NB4 (cell line): ENCODE measurements around the gene YPEL2.

Experiments
- MAX ChIP-seq: IDR thresholded peaks from 2 replicates; pipeline ENCODE4 v1.6.1; 2011; ENCODE audit warnings: low read depth, low read length
- MYC ChIP-seq: IDR thresholded peaks from 2 replicates; pipeline ENCODE4 v1.6.1; 2011; ENCODE audit warnings: low read depth, low read length
- TF ChIP-seq, protein P1 (sequence below): IDR thresholded peaks from one replicate; pipeline ENCODE4 v1.5.1; 2012; ENCODE audit warnings: low read depth, low read length

DNA sequence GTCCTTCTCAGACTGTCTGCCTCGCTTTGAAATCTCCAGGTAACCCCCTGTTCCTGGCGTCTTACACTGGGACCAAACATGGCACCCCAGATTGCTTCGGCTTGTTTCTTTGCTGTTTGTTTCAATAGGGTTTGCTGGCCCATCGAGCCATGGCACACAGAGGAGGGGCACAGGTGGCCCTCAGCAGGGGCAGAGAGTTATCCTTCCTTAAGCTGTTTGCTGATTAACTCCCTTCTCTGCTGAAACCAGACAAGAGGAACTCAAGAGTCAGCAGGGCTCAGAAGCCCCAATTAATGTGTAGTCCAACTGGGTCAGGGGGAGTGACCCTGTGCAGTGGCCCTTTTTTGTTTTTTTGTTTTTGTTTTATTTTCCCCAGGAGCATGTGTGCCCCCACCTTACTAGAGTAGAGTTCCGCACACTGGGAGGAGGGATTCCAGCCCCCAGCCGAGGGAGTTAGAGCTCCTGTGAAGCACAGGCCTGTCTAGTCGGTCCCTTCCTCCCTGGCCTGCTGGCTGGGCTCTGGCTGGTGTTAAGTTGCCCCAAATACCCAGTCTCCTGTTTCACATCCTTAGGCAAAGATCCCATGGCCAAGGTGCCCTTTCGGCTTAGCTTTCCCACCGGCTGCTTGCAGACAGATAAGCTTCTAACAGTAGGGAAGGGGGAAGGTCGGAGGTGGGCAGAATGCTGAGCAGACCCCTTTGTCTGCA lies 39.3 kb downstream of the YPEL2 start:
- TF ChIP-seq, protein P1, sequence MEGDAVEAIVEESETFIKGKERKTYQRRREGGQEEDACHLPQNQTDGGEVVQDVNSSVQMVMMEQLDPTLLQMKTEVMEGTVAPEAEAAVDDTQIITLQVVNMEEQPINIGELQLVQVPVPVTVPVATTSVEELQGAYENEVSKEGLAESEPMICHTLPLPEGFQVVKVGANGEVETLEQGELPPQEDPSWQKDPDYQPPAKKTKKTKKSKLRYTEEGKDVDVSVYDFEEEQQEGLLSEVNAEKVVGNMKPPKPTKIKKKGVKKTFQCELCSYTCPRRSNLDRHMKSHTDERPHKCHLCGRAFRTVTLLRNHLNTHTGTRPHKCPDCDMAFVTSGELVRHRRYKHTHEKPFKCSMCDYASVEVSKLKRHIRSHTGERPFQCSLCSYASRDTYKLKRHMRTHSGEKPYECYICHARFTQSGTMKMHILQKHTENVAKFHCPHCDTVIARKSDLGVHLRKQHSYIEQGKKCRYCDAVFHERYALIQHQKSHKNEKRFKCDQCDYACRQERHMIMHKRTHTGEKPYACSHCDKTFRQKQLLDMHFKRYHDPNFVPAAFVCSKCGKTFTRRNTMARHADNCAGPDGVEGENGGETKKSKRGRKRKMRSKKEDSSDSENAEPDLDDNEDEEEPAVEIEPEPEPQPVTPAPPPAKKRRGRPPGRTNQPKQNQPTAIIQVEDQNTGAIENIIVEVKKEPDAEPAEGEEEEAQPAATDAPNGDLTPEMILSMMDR: no peak
- TF ChIP-seq MYC (no peak), MAX (no peak)
